ENCODE results near the gene AMZ1.

DNA sequence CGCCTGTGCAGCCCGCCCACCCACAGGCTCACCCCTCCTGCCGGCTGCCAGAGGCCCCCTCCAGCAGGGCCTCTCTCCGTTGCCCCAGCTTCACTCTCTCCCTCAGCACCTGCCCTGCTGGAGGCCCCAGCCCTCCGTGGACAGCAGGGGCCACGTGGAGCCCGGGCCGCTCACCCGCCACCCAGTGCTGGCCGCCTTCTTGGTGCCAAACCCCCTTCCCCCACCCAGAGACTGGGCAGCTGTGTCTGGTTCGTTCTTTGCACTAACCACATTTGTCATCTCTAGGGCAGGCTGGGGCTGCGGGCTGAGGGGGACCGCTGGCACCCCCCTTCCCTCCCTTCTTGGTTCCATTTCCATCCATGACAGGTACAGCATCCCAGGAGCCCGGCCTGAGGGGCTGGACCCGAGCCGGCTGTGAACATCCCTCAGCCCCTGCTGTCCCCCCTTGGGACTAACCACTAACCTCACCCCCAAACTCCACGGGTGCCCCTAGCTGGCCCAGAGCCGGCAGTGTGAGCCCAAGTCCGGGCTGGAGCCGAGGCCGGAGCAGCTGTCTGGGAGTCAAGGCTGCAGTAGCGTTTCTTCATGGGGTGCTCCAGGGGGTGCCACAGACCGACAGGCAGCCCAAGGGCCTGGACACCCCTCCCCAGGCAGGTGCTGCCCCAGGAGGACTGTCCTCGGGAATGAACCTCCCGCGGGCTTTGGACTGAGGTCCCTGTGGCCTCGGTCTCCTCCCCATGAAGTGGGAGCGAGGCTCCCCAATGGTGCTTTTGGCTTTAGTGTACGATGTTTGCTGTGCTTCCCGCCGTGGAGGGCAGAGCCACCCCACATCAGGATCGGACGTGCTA, 25.5 kb upstream of the AMZ1 start:
- TF ChIP-seq, protein P1, sequence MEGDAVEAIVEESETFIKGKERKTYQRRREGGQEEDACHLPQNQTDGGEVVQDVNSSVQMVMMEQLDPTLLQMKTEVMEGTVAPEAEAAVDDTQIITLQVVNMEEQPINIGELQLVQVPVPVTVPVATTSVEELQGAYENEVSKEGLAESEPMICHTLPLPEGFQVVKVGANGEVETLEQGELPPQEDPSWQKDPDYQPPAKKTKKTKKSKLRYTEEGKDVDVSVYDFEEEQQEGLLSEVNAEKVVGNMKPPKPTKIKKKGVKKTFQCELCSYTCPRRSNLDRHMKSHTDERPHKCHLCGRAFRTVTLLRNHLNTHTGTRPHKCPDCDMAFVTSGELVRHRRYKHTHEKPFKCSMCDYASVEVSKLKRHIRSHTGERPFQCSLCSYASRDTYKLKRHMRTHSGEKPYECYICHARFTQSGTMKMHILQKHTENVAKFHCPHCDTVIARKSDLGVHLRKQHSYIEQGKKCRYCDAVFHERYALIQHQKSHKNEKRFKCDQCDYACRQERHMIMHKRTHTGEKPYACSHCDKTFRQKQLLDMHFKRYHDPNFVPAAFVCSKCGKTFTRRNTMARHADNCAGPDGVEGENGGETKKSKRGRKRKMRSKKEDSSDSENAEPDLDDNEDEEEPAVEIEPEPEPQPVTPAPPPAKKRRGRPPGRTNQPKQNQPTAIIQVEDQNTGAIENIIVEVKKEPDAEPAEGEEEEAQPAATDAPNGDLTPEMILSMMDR (IDR thresholded peaks at IDR 0.05), result no peak
- no peak for TF ChIP-seq POLR2A (IDR thresholded peaks at IDR 0.05)

Measured in ovary (tissue), 3 donors.